ENCODE data around the gene KLHL35.

Gene KLHL35

DNA sequence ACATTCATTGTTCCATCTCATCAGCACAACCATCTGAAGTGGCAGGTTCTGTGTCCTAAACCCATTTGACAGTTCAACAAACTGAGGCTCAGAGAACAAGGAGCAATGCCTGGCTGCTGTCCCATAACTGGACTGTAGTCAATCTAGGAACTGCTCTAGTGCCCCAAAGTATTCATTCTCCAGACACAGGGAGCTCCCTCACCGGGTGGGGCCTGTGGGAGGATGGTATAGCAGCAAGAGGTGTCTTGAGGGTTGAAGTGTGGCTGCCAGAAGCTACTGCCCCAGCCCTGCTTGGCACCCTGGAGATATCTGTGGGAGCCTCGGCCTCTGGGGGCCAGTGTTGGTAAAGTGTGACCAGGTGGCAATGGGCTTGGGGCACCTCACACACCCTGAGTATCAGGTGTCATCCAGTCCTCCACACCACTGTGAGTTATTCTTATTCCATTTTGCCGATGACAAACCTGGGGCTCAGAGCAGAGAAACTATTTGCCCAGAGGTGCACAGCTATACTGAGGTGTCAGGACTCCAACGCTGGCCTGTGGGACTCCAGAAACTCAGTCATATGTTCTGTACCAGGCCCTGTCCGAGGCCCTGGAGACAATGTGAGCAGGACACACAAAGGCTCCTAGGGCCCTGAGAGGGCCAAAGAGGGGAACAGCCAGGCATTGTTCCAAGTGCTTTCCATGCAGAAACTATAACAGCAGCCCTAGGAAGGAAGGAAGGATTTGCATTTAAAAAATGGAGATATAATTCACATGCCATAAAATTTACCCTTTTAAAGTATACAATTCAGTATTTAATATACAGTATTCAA lies 46.0 kb upstream of the KLHL35 start:
- TF ChIP-seq NFRKB (IDR thresholded peaks at IDR 0.05) = no peak
- no peak for TF ChIP-seq FOXM1 (IDR thresholded peaks at IDR 0.05; ENCODE audit: borderline replicate concordance)
- no peak for TF ChIP-seq SP1 (IDR thresholded peaks at IDR 0.05)
- no peak for TF ChIP-seq SUZ12 (IDR thresholded peaks at IDR 0.05)
- TF ChIP-seq FOXA1 (IDR thresholded peaks at IDR 0.05) = no peak
- no peak for TF ChIP-seq HDGF (IDR thresholded peaks at IDR 0.05; ENCODE audit: borderline replicate concordance)
- no peak for TF ChIP-seq FOXK2 (IDR thresholded peaks at IDR 0.05)
- ChIA-PET CTCF (no interaction called here), POLR2A (no interaction called here)
- no peak for DNase-seq (ENCODE audit: extremely low spot score)

DNA sequence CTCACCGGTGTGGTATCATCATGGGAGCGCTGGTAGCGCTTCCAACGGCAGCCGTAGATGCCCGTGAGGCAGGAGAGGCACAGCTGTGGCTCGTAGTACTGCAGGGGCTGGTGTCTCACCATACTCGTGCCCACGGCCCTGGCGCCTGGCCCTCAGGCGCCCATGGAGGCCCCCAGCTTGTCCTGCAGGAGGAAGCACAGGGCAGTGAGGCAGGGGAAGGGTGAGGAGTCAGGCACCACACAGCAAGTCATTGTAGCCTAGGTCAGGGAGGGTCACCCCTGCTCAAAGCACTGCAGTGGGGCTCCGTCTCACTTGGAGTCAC lies 44.6 kb upstream of the KLHL35 start:
- DNase-seq (ENCODE audit: extremely low spot score) = no peak
- ChIA-PET POLR2A (interaction anchor here (1.4 kb wide), 1 partner anchor 9 kb away, joined by 3 read pairs; no protein-coding TSS in a partner anchor), CTCF (no interaction called here)
- TF ChIP-seq FOXM1 (IDR thresholded peaks at IDR 0.05; ENCODE audit: borderline replicate concordance) (no peak), ARNT (IDR thresholded peaks at IDR 0.05) (no peak), SUZ12 (IDR thresholded peaks at IDR 0.05) (no peak), FOXA1 (IDR thresholded peaks at IDR 0.05) (no peak), TARDBP (IDR thresholded peaks at IDR 0.05) (no peak), FOXK2 (IDR thresholded peaks at IDR 0.05) (no peak), SP1 (IDR thresholded peaks at IDR 0.05) (no peak), L3MBTL2 (conservative IDR thresholded peaks at IDR 0.05) (no peak), BHLHE40 (IDR thresholded peaks at IDR 0.05; ENCODE audit: borderline replicate concordance) (no peak), ZNF384 (IDR thresholded peaks at IDR 0.05) (no peak), NFRKB (IDR thresholded peaks at IDR 0.05) (no peak), HDGF (IDR thresholded peaks at IDR 0.05; ENCODE audit: borderline replicate concordance) (no peak), ELF4 (IDR thresholded peaks at IDR 0.05) (no peak), CTBP1 (IDR thresholded peaks at IDR 0.05; ENCODE audit: borderline replicate concordance) (no peak), LEF1 (IDR thresholded peaks at IDR 0.05; ENCODE audit: borderline replicate concordance) (no peak)
- TF ChIP-seq, protein P1, sequence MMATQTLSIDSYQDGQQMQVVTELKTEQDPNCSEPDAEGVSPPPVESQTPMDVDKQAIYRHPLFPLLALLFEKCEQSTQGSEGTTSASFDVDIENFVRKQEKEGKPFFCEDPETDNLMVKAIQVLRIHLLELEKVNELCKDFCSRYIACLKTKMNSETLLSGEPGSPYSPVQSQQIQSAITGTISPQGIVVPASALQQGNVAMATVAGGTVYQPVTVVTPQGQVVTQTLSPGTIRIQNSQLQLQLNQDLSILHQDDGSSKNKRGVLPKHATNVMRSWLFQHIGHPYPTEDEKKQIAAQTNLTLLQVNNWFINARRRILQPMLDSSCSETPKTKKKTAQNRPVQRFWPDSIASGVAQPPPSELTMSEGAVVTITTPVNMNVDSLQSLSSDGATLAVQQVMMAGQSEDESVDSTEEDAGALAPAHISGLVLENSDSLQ (IDR thresholded peaks at IDR 0.05) = no peak

DNA sequence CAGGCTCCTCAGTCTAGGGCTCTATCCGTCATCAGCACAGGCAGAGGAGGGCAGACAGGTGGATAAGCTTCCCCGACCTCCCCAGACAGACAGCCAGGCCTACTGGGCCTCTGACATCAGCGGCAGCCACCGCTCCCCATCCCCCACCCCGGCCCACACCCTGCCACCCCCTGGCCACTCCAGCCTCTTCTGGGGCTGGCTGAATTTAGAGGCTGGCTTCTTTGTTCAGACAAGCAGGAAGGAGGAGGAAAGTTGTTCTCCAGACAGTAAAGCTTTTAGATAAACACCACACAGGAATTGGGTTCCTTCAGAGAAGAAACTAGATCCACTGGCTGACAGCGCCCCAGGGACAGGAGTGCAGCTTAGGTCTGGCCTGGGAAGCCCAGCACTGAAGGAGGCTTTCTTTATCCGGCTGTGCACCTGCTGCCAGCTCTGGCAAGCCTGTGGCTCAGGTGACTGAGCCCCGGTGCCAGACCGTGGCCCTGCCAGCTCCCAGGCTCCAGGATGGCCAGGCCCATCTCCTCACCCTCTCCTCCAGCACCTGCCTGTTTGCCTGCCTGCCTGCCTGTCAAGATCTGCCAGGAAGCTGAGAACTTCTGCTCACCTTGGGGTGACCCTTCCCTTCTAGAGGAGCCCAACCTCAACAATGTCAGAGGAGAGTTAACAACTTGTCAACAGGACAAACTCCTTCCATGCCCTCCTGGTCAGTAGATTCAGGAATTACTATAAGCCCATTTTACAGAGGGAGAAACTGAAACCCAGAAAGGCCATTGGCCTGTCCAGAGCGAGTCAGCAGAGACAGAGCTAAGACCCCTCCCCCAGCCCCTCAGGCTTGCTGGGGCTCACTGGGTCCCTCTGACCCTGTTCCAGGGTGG lies 44.0 kb upstream of the KLHL35 start:
- no peak for DNase-seq (ENCODE audit: extremely low spot score)
- no peak for TF ChIP-seq SUZ12 (IDR thresholded peaks at IDR 0.05)
- no peak for TF ChIP-seq FOXM1 (IDR thresholded peaks at IDR 0.05; ENCODE audit: borderline replicate concordance)
- no peak for TF ChIP-seq ZNF384 (IDR thresholded peaks at IDR 0.05)
- no peak for TF ChIP-seq FOXA1 (IDR thresholded peaks at IDR 0.05)
- no peak for TF ChIP-seq HDGF (IDR thresholded peaks at IDR 0.05; ENCODE audit: borderline replicate concordance)
- TF ChIP-seq ELF4 (IDR thresholded peaks at IDR 0.05) = no peak
- no peak for TF ChIP-seq NFRKB (IDR thresholded peaks at IDR 0.05)
- CTCF ChIA-PET = no interaction called here
- POLR2A ChIA-PET = interaction anchor here (1.4 kb wide), 1 partner anchor 8 kb away, joined by 3 read pairs; no protein-coding TSS in a partner anchor

DNA sequence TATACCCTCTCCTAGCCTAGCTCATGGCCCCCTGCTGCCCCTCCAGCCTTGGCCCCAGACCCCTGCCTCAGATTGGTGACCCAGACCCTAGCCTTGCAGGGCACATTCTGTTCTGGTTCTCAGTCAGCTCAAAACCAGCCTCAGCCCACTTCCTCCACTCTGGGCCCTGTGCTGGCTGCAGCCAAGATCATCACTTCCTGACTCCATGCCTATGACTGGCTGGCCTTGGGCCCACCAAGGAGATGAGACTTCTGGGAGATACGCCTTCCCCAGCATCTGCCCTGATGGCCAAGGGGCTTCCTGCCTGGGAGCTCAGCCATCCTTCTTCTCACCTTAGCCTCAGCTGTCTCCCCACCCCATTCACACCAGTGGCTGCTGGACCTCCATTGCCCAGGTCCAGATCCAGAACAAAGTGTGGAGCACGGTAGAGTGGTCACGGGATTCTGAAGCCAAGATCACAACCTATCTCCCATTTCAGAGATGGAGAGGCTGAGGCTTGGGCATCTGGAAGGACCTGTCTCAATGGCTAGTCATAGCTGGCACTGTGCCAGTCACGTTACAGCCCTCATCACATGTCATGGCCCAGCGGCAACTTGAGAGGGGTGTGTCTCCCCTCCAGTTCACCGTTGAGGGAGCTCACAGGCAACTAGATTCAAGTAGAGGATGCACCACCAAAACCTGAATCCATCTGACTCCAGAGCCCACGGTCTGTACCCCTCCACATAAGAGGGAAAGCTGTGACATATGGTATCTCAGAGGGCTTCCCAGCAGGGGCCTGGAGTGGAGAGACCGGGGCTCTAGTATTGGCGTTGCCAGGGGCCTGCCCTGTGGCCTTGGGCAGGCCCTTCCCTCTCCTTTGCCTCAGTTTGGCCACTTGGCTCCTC lies 43.0 kb upstream of the KLHL35 start:
- TF ChIP-seq SUZ12 (IDR thresholded peaks at IDR 0.05) (no peak), ARNT (IDR thresholded peaks at IDR 0.05) (no peak), TARDBP (IDR thresholded peaks at IDR 0.05) (no peak), LEF1 (IDR thresholded peaks at IDR 0.05; ENCODE audit: borderline replicate concordance) (no peak), ELF4 (IDR thresholded peaks at IDR 0.05) (no peak)
- DNase-seq (ENCODE audit: extremely low spot score) = no peak
- CTCF ChIA-PET = interaction anchor here (0.6 to 0.8 kb wide), 2 partner anchors 14 to 161 kb away, joined by 3 read pairs; no protein-coding TSS in a partner anchor
- POLR2A ChIA-PET = no interaction called here

DNA sequence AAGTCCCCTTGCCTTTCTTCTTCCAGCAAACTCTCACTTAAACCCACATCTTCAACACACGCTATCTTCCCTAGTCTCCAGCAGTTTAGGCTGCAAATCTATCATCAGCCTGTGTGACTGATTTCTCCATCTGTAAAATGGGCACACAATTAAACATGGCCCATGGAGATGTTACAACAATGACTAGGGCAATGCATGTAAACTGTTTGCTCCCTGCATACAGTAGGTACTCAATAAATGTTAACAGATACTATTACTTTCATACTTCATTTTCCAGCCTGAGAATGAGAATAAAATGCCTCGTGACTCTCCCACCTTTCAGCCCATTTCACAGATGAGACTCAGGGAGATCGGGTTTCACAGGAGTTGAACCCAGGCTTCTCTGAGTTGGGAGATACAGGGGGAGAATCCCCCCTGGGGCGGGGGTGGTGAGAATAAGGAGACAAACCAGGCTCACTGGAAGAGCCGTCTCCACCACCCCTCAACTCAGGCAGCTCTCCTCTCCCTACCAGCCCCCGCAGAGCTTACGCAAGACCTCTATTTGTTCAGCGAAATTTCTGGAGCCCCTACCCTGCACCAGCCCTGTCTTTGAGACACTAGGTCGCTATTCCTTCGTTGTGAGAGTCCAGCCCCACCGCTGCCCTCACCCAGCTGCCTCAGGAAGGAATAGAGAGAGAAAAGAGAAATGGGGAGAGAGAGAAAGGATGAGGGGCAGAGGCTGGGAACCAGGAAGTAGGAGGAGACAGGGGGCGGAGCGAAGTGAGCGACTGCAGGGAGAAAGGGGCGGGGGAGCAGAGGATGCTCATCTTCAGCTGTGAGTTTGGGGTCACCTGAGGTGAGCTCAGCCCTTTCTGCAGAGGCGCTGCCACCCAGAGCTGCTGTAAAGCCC lies 42.1 kb upstream of the KLHL35 start:
- ChIA-PET POLR2A (no interaction called here), CTCF (interaction anchor here (0.8 kb wide), 1 partner anchor 15 kb away, joined by 3 read pairs; no protein-coding TSS in a partner anchor)
- TF ChIP-seq LEF1 (IDR thresholded peaks at IDR 0.05; ENCODE audit: borderline replicate concordance) = no peak
- TF ChIP-seq ELF4 (IDR thresholded peaks at IDR 0.05) = no peak
- TF ChIP-seq L3MBTL2 (conservative IDR thresholded peaks at IDR 0.05) = no peak
- TF ChIP-seq SUZ12 (IDR thresholded peaks at IDR 0.05) = no peak
- TF ChIP-seq HDGF (IDR thresholded peaks at IDR 0.05; ENCODE audit: borderline replicate concordance) = no peak
- no peak for TF ChIP-seq TARDBP (IDR thresholded peaks at IDR 0.05)
- TF ChIP-seq BHLHE40 (IDR thresholded peaks at IDR 0.05; ENCODE audit: borderline replicate concordance) = no peak
- TF ChIP-seq NFRKB (IDR thresholded peaks at IDR 0.05) = no peak
- no peak for TF ChIP-seq ARNT (IDR thresholded peaks at IDR 0.05)
- TF ChIP-seq ZNF384 (IDR thresholded peaks at IDR 0.05) = no peak
- no peak for TF ChIP-seq SP1 (IDR thresholded peaks at IDR 0.05)
- TF ChIP-seq, protein P1 (IDR thresholded peaks at IDR 0.05) = no peak
- no peak for TF ChIP-seq CTBP1 (IDR thresholded peaks at IDR 0.05; ENCODE audit: borderline replicate concordance)
- TF ChIP-seq FOXK2 (IDR thresholded peaks at IDR 0.05) = no peak
- TF ChIP-seq FOXM1 (IDR thresholded peaks at IDR 0.05; ENCODE audit: borderline replicate concordance) = no peak
- TF ChIP-seq FOXA1 (IDR thresholded peaks at IDR 0.05) = no peak
- DNase-seq (ENCODE audit: extremely low spot score) = no peak
